ENCODE data around the gene PAK5.

PAK5 gene

GRCh38 chr20:9815632-9816031 lies 23.2 kb downstream of the PAK5 start:
- no peak overlapping the region for H3K27ac ChIP-seq
- TF ChIP-seq, protein P1, sequence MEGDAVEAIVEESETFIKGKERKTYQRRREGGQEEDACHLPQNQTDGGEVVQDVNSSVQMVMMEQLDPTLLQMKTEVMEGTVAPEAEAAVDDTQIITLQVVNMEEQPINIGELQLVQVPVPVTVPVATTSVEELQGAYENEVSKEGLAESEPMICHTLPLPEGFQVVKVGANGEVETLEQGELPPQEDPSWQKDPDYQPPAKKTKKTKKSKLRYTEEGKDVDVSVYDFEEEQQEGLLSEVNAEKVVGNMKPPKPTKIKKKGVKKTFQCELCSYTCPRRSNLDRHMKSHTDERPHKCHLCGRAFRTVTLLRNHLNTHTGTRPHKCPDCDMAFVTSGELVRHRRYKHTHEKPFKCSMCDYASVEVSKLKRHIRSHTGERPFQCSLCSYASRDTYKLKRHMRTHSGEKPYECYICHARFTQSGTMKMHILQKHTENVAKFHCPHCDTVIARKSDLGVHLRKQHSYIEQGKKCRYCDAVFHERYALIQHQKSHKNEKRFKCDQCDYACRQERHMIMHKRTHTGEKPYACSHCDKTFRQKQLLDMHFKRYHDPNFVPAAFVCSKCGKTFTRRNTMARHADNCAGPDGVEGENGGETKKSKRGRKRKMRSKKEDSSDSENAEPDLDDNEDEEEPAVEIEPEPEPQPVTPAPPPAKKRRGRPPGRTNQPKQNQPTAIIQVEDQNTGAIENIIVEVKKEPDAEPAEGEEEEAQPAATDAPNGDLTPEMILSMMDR (conservative IDR thresholded peaks at IDR 0.05) = no peak

DNA sequence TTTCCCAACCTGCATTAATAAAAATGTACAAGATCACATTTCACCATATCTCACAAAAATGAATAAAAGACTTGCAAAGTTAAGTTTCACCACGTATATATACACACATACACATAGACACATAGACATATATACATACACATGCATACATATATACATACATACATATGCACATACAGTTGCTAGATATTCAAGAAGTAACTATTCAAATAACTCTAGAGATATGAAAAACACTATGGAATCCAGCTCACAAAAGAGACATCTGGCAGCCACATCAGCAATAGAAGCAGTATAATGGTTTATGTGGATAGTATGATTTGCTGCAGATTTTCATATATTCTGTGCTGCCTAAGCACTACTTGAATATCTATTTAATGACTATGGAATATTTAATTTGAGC lies 28.1 kb downstream of the PAK5 start:
- H3K27ac ChIP-seq = no peak overlapping the region
- TF ChIP-seq, protein P1 (conservative IDR thresholded peaks at IDR 0.05) = no peak

GRCh38 chr20:9809271-9809670 lies 29.6 kb downstream of the PAK5 start:
- H3K27ac ChIP-seq = no peak overlapping the region
- TF ChIP-seq, protein P1 (conservative IDR thresholded peaks at IDR 0.05) = no peak

DNA sequence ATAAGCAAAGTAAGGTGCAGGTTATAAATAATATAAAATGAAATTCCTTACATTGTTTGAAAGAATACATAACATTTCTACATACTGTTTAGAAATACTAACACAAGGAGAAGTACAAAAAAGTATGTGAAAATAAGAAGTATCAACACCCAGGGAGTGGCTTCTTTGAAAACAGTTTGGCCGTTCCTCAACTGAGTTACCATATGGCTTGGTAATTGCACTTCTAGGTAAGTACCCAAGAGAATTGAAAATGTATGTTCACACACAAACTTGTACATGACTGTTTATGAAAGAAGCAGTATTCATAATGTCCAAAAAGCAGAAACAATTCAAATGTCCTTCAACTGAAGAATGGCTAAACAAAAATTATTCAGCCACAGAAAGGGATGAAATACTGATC lies 30.7 kb downstream of the PAK5 start:
- H3K27ac ChIP-seq = no peak overlapping the region
- TF ChIP-seq, protein P1 (conservative IDR thresholded peaks at IDR 0.05) = no peak

DNA sequence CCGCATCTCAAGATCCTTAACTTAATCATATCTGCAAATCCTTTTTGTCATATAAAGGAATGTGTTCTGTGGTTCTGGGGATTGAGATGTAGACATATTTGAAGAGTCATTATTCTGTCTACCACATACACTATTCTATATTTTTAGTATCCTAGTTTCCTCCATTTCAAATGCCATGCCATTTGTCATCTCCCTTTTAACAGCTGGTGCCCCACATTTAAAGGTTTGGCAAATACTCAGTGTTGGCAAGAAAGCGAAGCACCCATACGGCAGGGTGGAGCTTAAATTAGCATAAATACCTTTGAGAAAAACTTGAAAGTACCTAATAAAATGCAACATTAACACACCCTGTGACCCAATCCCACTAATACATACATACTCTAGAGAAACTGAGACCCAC lies 31.7 kb downstream of the PAK5 start:
- TF ChIP-seq, protein P1 (conservative IDR thresholded peaks at IDR 0.05) = no peak
- H3K27ac ChIP-seq = no peak overlapping the region

- TF ChIP-seq, protein P1 (conservative IDR thresholded peaks at IDR 0.05) = no peak
- no peak overlapping the region for H3K27ac ChIP-seq
Measured at GRCh38 chr20:9800421-9800820, 38.5 kb downstream of the PAK5 start.

DNA sequence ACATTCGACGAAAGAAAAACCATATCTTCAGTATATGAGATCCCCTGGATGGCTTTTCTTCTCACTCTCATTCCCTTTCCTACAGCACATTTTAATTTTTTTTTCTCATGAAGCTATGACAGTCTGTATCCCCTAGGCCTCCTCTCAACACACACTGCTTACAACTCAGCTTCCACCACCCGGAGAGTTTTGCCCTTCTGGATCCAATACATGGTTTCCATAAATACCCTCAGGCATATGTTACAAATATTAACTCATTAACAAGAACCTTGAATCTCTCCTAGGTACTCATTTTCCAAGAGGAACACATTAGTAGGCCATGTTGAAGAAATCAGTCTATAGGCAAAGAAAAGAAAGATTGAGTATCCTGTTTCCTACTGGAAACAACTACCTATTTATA lies 44.0 kb downstream of the PAK5 start:
- H3K27ac ChIP-seq = no peak overlapping the region
- TF ChIP-seq, protein P1 (conservative IDR thresholded peaks at IDR 0.05) = no peak

DNA sequence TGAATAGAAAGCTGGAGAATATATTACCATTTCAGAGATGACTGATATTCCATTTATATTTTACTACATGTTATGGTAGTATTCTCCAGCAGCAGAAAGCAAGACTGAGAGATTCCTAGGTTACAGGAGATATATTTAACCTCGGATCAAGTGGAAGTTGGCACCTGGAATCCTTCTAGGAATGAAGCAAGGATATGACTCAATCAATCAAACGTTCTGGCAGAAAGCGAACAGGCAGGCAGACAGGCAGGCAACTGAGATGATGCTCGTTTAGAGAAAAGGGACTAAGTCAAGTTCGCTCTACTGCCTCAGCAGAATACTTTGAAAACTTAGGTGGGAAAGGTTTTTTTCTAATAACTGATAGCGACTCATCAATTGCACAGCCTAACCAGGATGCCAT lies 46.2 kb downstream of the PAK5 start:
- TF ChIP-seq, protein P1 (conservative IDR thresholded peaks at IDR 0.05) = no peak
- no peak overlapping the region for H3K27ac ChIP-seq
